Dermis blood vessel endothelial cell (primary cell): ENCODE results near the gene LRRC3. TPM values are rescaled to one million over a fixed set of nuclear protein-coding genes. Genes with fewer than 3 reads are reported as not detected.

Experiments
- total RNA-seq: library from RNA; depleted of rRNA; stranded (reverse); fragments of >200 nt; gene quantifications from 2 replicates; pipeline ENCODE4 v1.2.3, GENCODE V29; 2014

The LRRC3 gene
- total RNA-seq, 1 donor from 2014 or later = 1.9 TPM

Other genes with a start within 250 kb of the LRRC3 start
- gene ICOSLG, start 214.6 kb upstream of the LRRC3 start, total RNA-seq = 2.0 and 2.4 TPM in 2 replicates
- not detected in 2 replicates for gene DNMT3L, start 193.6 kb upstream of the LRRC3 start, total RNA-seq
- not detected in 2 replicates for gene AIRE, start 169.6 kb upstream of the LRRC3 start, total RNA-seq
- 316 and 398 TPM in 2 replicates for gene PFKL, start 155.5 kb upstream of the LRRC3 start, total RNA-seq
- gene CFAP410, start 116.1 kb upstream of the LRRC3 start, total RNA-seq = 4.5 and 6.0 TPM in 2 replicates
- gene TRPM2, start 101.9 kb upstream of the LRRC3 start, total RNA-seq = 1.8 and 3.2 TPM in 2 replicates
- not detected in 2 replicates for gene KRTAP10-1, start 84.7 kb downstream of the LRRC3 start, total RNA-seq
- gene KRTAP10-2, start 96.0 kb downstream of the LRRC3 start, total RNA-seq = not detected in 2 replicates
- gene KRTAP10-3, start 103.3 kb downstream of the LRRC3 start, total RNA-seq = not detected in 2 replicates
- gene KRTAP10-4, start 118.2 kb downstream of the LRRC3 start, total RNA-seq = not detected in 2 replicates
- not detected in 2 replicates for gene KRTAP10-5, start 125.1 kb downstream of the LRRC3 start, total RNA-seq
- not detected in 2 replicates for gene KRTAP10-6, start 137.0 kb downstream of the LRRC3 start, total RNA-seq
- not detected in 2 replicates for gene KRTAP10-7, start 145.1 kb downstream of the LRRC3 start, total RNA-seq
- gene KRTAP10-8, start 156.6 kb downstream of the LRRC3 start, total RNA-seq = not detected in 2 replicates
- not detected in 2 replicates for gene KRTAP10-9, start 171.6 kb downstream of the LRRC3 start, total RNA-seq
- gene KRTAP10-10, start 181.8 kb downstream of the LRRC3 start, total RNA-seq = not detected in 2 replicates
- gene KRTAP10-11, start 190.9 kb downstream of the LRRC3 start, total RNA-seq = not detected in 2 replicates
- gene KRTAP12-4, start 199.1 kb downstream of the LRRC3 start, total RNA-seq = not detected in 2 replicates
- not detected in 2 replicates for gene KRTAP12-3, start 202.4 kb downstream of the LRRC3 start, total RNA-seq
- not detected in 2 replicates for gene KRTAP12-2, start 211.4 kb downstream of the LRRC3 start, total RNA-seq
- not detected in 2 replicates for gene KRTAP12-1, start 226.7 kb downstream of the LRRC3 start, total RNA-seq
- gene KRTAP10-12, start 241.7 kb downstream of the LRRC3 start, total RNA-seq = not detected in 2 replicates